ENCODE results near the gene DISC1.

DNA sequence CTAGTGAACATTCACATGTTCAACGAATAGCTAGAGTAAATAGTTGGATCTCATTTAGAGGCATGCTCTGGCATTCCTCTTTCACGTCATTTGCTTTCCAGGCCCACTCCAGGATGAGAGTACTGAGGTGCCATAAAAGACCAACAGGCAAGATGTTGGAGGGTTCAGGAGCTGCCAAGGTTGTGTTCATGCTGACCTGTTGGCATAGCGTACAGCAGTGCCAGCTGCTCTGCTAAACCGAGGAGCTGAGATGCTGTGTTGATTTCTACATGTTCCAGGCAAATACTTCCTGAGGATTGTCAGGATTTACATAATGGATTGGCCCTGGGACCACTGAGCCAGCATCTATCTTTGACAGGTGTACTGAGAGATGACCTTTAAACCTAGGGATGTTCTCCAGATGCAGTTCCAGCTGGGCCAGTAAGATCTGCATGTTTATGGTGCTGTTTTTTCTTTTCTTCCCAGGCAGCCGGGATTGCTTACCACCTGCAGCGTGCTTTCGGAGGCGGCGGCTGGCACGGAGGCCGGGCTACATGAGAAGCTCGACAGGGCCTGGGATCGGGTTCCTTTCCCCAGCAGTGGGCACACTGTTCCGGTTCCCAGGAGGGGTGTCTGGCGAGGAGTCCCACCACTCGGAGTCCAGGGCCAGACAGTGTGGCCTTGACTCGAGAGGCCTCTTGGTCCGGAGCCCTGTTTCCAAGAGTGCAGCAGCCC lies 66.9 kb downstream of the DISC1 start:
- no peak for TF ChIP-seq CTCF (IDR thresholded peaks at IDR 0.05; ENCODE audit: extremely low read depth in 1 of 2, insufficient read depth in 1 of 2, low read depth in 1 of 2, low read length in 2 of 2)
- TF ChIP-seq EZH2 (IDR thresholded peaks at IDR 0.05; ENCODE audit: borderline replicate concordance, low read depth, low read length, severe bottlenecking) = no peak
- TF ChIP-seq MAX (IDR thresholded peaks at IDR 0.05; ENCODE audit: insufficient read depth, insufficient read length) = no peak
- no peak for TF ChIP-seq POLR2A (IDR thresholded peaks at IDR 0.05; ENCODE audit: low read depth, low read length)
- TF ChIP-seq POLR2AphosphoS5 (IDR thresholded peaks at IDR 0.05; ENCODE audit: insufficient read depth, low read depth, low read length) = no peak
- no peak for TF ChIP-seq MYC (IDR thresholded peaks at IDR 0.05; ENCODE audit: low read depth, low read length)
- TF ChIP-seq JUN (IDR thresholded peaks at IDR 0.05; ENCODE audit: borderline replicate concordance, insufficient read depth, insufficient read length, low read depth) = no peak
